Measurements from ENCODE around the gene RELL2. TPM values are rescaled to one million over a fixed set of nuclear protein-coding genes. Genes with fewer than 3 reads are reported as not detected.

Gene RELL2
- total RNA-seq, 3 donors from 2014 or later (not counting 1 experiment from before 2014, with no cell fraction given): 5.7 to 6.6 (median 6.1) TPM

DNA sequence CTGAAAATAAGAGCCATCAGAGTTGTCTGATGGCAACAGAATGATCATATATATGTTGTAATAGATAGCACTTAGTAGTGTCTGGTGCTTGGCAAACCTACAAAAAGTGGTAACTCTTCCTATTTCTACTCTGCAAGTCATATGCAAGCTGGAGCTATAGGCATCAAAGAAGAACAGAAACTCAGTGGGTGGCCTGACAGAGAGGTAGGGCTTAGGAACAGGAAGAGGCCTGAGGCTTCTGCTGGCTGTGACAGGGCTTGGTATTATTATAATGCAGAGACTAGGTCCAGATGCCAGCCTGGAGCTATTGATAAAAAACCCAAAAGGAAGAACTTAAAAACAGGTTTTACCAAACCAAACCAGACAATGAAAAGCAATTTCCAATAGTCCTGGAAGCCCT, 13.6 kb upstream of the RELL2 start:
- Mint-ChIP-seq H3K36me3 (peaks cover 49% of the 10 kb centered on the region), H3K27ac (no peak overlapping the region), H3K4me1 (peaks cover 1 to 3% of the 10 kb centered on the region in 2 donors), H3K27me3 (ENCODE audit: low read depth in 2 of 2) (no peaks in the 10 kb centered on the region), H3K9me3 (no peaks in the 10 kb centered on the region), H3K4me3 (no peak overlapping the region)
- no peak for DNase-seq
- Histone ChIP-seq H3K4me3 (ENCODE audit: low read length) (no peak overlapping the region), H3K27ac (ENCODE audit: low read length) (no peak overlapping the region), H3K27me3 (ENCODE audit: control insufficient read depth, insufficient read depth, low read length) (no peaks in the 10 kb centered on the region), H3K36me3 (ENCODE audit: control insufficient read depth, insufficient read depth, low read length) (peaks cover 54% of the 10 kb centered on the region), H3K4me1 (ENCODE audit: control insufficient read depth, insufficient read depth, low read length) (peaks cover 8% of the 10 kb centered on the region), H3K9me3 (ENCODE audit: control insufficient read depth, insufficient read depth, low read length) (no peaks in the 10 kb centered on the region)
- ATAC-seq: no peak
- intact Hi-C loops (cut with micrococcal nuclease): no loop called here
- TF ChIP-seq, protein P1, sequence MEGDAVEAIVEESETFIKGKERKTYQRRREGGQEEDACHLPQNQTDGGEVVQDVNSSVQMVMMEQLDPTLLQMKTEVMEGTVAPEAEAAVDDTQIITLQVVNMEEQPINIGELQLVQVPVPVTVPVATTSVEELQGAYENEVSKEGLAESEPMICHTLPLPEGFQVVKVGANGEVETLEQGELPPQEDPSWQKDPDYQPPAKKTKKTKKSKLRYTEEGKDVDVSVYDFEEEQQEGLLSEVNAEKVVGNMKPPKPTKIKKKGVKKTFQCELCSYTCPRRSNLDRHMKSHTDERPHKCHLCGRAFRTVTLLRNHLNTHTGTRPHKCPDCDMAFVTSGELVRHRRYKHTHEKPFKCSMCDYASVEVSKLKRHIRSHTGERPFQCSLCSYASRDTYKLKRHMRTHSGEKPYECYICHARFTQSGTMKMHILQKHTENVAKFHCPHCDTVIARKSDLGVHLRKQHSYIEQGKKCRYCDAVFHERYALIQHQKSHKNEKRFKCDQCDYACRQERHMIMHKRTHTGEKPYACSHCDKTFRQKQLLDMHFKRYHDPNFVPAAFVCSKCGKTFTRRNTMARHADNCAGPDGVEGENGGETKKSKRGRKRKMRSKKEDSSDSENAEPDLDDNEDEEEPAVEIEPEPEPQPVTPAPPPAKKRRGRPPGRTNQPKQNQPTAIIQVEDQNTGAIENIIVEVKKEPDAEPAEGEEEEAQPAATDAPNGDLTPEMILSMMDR (IDR thresholded peaks at IDR 0.05): no peak

DNA sequence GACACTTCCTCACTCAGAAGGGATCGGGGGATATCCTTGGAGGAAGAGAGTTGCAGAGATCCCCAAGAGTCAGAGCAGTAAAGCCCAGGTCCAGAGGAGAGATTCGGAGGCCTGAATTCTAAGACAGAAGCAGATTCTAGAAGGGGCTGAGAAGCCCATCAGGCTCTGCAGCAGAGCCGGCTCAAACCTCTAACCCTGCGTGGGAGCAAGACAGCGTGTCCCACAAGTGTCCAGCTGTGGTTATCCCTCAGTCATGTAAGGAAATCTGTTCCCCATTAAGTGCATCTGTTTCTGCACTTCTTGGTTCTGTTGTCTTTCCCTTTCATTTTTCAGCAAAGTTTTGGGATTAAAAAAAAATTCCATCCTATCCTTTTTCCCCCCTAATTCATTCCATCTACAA, 13.2 kb upstream of the RELL2 start:
- H3K27ac ChIP-seq (ENCODE audit: low read length): no peak overlapping the region
- Mint-ChIP-seq H3K4me3 (no peak overlapping the region), H3K4me1 (no peaks in the 10 kb centered on the region), H3K9me3 (no peaks in the 10 kb centered on the region), H3K27ac (no peak overlapping the region), H3K36me3 (peaks cover 47% of the 10 kb centered on the region), H3K27me3 (ENCODE audit: low read depth in 2 of 2) (no peaks in the 10 kb centered on the region)
- 87% methylated on average over 5 of the region's 5 CpGs for WGBS (ENCODE audit: insufficient coverage)
- H3K9me3 ChIP-seq (ENCODE audit: control insufficient read depth, insufficient read depth, low read length): no peaks in the 10 kb centered on the region
- peaks cover 8% of the 10 kb centered on the region for H3K4me1 ChIP-seq (ENCODE audit: control insufficient read depth, insufficient read depth, low read length)
- intact Hi-C loops (cut with micrococcal nuclease): no loop called here
- DNase-seq (no peak), ATAC-seq (no peak)
- no peak overlapping the region for H3K4me3 ChIP-seq (ENCODE audit: low read length)
- TF ChIP-seq, protein P1 (IDR thresholded peaks at IDR 0.05): no peak
- peaks cover 58% of the 10 kb centered on the region for H3K36me3 ChIP-seq (ENCODE audit: control insufficient read depth, insufficient read depth, low read length)
- H3K27me3 ChIP-seq (ENCODE audit: control insufficient read depth, insufficient read depth, low read length): no peaks in the 10 kb centered on the region

DNA sequence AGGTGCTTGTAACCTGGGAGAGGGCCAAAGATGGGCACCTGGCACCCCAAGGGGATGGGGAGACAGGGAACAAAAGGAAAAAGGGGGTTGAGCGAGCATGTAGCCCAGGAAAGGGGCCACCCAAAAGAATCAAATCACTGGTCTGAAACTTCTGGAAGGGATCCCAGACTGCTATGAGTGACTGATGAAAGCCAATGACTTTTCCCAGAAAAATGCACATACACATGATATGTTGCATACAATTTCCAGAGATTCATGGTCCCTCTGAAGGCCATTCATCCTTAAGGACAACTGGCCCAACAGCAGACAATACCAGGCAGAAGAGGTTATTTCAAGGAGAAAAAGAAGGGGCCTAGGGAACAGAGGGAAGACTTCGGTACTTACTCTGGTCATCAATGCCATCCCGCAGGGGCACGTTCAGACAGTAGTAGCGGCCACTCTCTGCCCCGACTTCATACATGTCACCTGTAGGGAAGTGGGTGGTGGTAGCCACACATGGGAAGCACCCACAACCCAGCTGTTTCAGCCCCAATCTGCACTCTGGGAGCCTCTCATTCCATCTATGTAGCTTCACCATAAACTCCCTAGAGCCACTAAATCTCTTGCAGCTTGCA, 8.5 kb upstream of the RELL2 start:
- no peaks in the 10 kb centered on the region for H3K4me1 Mint-ChIP-seq
- H3K9me3 Mint-ChIP-seq: no peaks in the 10 kb centered on the region
- peaks cover 61% of the 10 kb centered on the region for H3K36me3 ChIP-seq (ENCODE audit: control insufficient read depth, insufficient read depth, low read length)
- H3K4me3 ChIP-seq (ENCODE audit: low read length): no peak overlapping the region
- H3K27ac Mint-ChIP-seq: no peak overlapping the region
- peaks cover 34% of the 10 kb centered on the region for H3K36me3 Mint-ChIP-seq
- ATAC-seq (no peak), DNase-seq (no peak)
- no peaks in the 10 kb centered on the region for H3K27me3 Mint-ChIP-seq (ENCODE audit: low read depth in 2 of 2)
- no peak overlapping the region for H3K27ac ChIP-seq (ENCODE audit: low read length)
- intact Hi-C loops (cut with micrococcal nuclease): no loop called here
- 98% methylated on average over 6 of the region's 6 CpGs for WGBS (ENCODE audit: insufficient coverage)
- H3K9me3 ChIP-seq (ENCODE audit: control insufficient read depth, insufficient read depth, low read length): no peaks in the 10 kb centered on the region
- H3K4me1 ChIP-seq (ENCODE audit: control insufficient read depth, insufficient read depth, low read length): peaks cover 4% of the 10 kb centered on the region
- no peak overlapping the region for H3K4me3 Mint-ChIP-seq
- TF ChIP-seq, protein P1 (IDR thresholded peaks at IDR 0.05): no peak
- no peaks in the 10 kb centered on the region for H3K27me3 ChIP-seq (ENCODE audit: control insufficient read depth, insufficient read depth, low read length)

DNA sequence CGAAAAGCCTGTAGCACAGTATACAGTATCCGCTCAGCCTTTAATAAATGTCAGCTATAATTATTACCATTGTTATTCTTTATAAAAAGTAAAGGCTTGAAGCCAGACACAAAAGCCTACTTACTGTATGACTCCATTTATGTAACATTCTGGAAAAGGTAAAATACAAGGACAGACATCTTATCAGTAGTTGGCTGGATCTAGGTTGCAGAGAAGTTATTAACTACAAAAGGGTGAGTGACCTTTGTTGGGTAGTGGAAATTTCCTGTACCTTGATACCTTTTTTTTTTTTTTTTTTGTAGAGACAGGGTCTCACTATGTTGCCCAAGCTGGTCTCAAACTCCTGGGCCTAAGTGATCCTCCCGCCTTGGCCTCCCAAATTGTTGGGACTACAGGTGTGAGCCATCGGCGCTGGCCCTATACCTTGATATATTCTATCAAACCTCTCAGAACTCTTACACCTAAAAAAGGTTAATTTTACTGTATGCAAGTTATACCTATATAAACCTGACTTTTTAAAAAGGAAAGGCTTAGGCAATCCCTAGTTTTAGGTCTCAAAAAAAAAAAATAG, 6.1 kb upstream of the RELL2 start:
- Mint-ChIP-seq H3K4me3 (no peak overlapping the region), H3K27me3 (ENCODE audit: low read depth in 2 of 2) (no peaks in the 10 kb centered on the region), H3K9me3 (no peaks in the 10 kb centered on the region), H3K36me3 (peaks cover 19% of the 10 kb centered on the region), H3K4me1 (peaks cover 9 to 16% of the 10 kb centered on the region in 2 donors), H3K27ac (no peak overlapping the region)
- ATAC-seq: no peak
- no peak overlapping the region for H3K4me3 ChIP-seq (ENCODE audit: low read length)
- intact Hi-C loops (cut with micrococcal nuclease): no loop called here
- 97% methylated on average over 3 of the region's 5 CpGs for WGBS (ENCODE audit: insufficient coverage)
- H3K36me3 ChIP-seq (ENCODE audit: control insufficient read depth, insufficient read depth, low read length): peaks cover 46% of the 10 kb centered on the region
- H3K4me1 ChIP-seq (ENCODE audit: control insufficient read depth, insufficient read depth, low read length): peaks cover 9% of the 10 kb centered on the region
- TF ChIP-seq, protein P1 (IDR thresholded peaks at IDR 0.05): no peak
- H3K27ac ChIP-seq (ENCODE audit: low read length): no peak overlapping the region
- no peaks in the 10 kb centered on the region for H3K27me3 ChIP-seq (ENCODE audit: control insufficient read depth, insufficient read depth, low read length)
- no peak for DNase-seq
- H3K9me3 ChIP-seq (ENCODE audit: control insufficient read depth, insufficient read depth, low read length): no peaks in the 10 kb centered on the region

All from natural killer cell (primary cell).